HEK293 (cell line): Measurements from ENCODE around the gene AKT1.

Experiments
- CTCF ChIA-PET: fragments of 350-600 bp; formaldehyde crosslinking; extraction: SDS; loops from one replicate; lab custom pipeline; 2021; ENCODE audit warnings: antibody characterized with exemption; lab: Yijun Ruan, JAX
- POLR2A ChIA-PET: fragments of 300-600 bp; formaldehyde crosslinking; extraction: SDS; loops from one replicate; lab custom pipeline; 2020; ENCODE audit warnings: antibody characterized with exemption, inconsistent platforms; lab: Yijun Ruan, JAX
- H3K27ac ChIP-seq: fragments of 200-500 bp; sonication (Bioruptor generic); 2 replicates; pipeline ENCODE4 v1.5.1; 2014; ENCODE audit warnings: low read depth, low read length, control low read depth, inconsistent platforms; ENCODE audit errors: extremely low read depth
- H3K36me3 ChIP-seq, 2 experiments: fragments of 200-500 bp in 1 of 2; sonication (Bioruptor generic) in 1 of 2; 1 replicate in 1 of 2; 2 replicates in 1 of 2; pipeline ENCODE4 v1.5.1; 2014 to 2017; ENCODE audit warnings: inconsistent platforms in 2 of 2, low read length in 2 of 2; ENCODE audit not compliant: control insufficient read depth in 2 of 2, insufficient read depth in 1 of 2
- H3K4me1 ChIP-seq: fragments of 200-500 bp; sonication (Bioruptor generic); 2 replicates; pipeline ENCODE4 v1.5.1; 2014; ENCODE audit warnings: mild to moderate bottlenecking, low read length, inconsistent platforms; ENCODE audit not compliant: control insufficient read depth, insufficient read depth
- H3K4me3 ChIP-seq: 2 replicates; pipeline ENCODE4 v1.5.1; 2011; ENCODE audit warnings: low read depth, mild to moderate bottlenecking, control low read depth, low read length, moderate library complexity
- H3K9me3 ChIP-seq: fragments of 200-500 bp; sonication (Bioruptor generic); 2 replicates; pipeline ENCODE4 v1.5.1; 2014; ENCODE audit warnings: low read depth, low read length, inconsistent platforms; ENCODE audit not compliant: control insufficient read depth, insufficient read depth
- EGR2 ChIP-seq: fragments of 450-650 bp; formaldehyde crosslinking; IDR thresholded peaks from 2 replicates; pipeline ENCODE4 v1.5.1; 2016; ENCODE audit warnings: low read depth, missing biosample characterization, missing genetic modification characterization
- GLIS2 ChIP-seq: fragments of 450-650 bp; formaldehyde crosslinking; IDR thresholded peaks from 2 replicates; pipeline ENCODE4 v1.5.1; 2016; ENCODE audit warnings: missing biosample characterization, missing genetic modification characterization
- KLF1 ChIP-seq: fragments of 450-650 bp; formaldehyde crosslinking; IDR thresholded peaks from 2 replicates; pipeline ENCODE4 v1.5.1; 2016; ENCODE audit warnings: missing biosample characterization, missing genetic modification characterization
- MEIS1 ChIP-seq: sonication (generic); formaldehyde crosslinking; IDR thresholded peaks from 2 replicates; pipeline ENCODE4 v1.8.1; 2022; ENCODE audit warnings: missing genetic modification reagents, mild to moderate bottlenecking, borderline replicate concordance
- SETDB1 ChIP-seq: IDR thresholded peaks from one replicate; pipeline ENCODE4 v1.6.1; 2017; ENCODE audit warnings: mild to moderate bottlenecking, low read length, moderate library complexity, mixed read lengths; ENCODE audit not compliant: insufficient read length
- ZBTB17 ChIP-seq: fragments of 450-650 bp; formaldehyde crosslinking; IDR thresholded peaks from 2 replicates; pipeline ENCODE4 v1.5.1; 2016; ENCODE audit warnings: missing biosample characterization, missing genetic modification characterization
- ZBTB49 ChIP-seq: fragments of 450-650 bp; formaldehyde crosslinking; IDR thresholded peaks from 2 replicates; pipeline ENCODE4 v1.5.1; 2016; ENCODE audit warnings: missing biosample characterization, missing genetic modification characterization, low read depth
- ZNF2 ChIP-seq: fragments of 450-650 bp; formaldehyde crosslinking; IDR thresholded peaks from 2 replicates; pipeline ENCODE4 v1.5.1; 2016; ENCODE audit warnings: missing biosample characterization, missing genetic modification characterization
- ZNF223 ChIP-seq: fragments of 450-650 bp; formaldehyde crosslinking; IDR thresholded peaks from 2 replicates; pipeline ENCODE4 v1.5.1; 2016; ENCODE audit warnings: missing biosample characterization, missing genetic modification characterization
- ZNF239 ChIP-seq: fragments of 450-650 bp; formaldehyde crosslinking; IDR thresholded peaks from 2 replicates; pipeline ENCODE4 v1.5.1; 2016; ENCODE audit warnings: missing biosample characterization, missing genetic modification characterization
- ZNF266 ChIP-seq: fragments of 450-650 bp; formaldehyde crosslinking; IDR thresholded peaks from 2 replicates; pipeline ENCODE4 v1.5.1; 2016; ENCODE audit warnings: missing biosample characterization, missing genetic modification characterization, low read depth
- ZNF280C ChIP-seq: fragments of 450-650 bp; formaldehyde crosslinking; IDR thresholded peaks from 2 replicates; pipeline ENCODE4 v1.5.1; 2016; ENCODE audit warnings: missing biosample characterization, missing genetic modification characterization
- ZNF311 ChIP-seq: fragments of 450-650 bp; formaldehyde crosslinking; IDR thresholded peaks from 2 replicates; pipeline ENCODE4 v1.5.1; 2017; ENCODE audit warnings: missing biosample characterization, missing genetic modification characterization, borderline replicate concordance
- ZNF416 ChIP-seq: fragments of 450-650 bp; formaldehyde crosslinking; IDR thresholded peaks from 2 replicates; pipeline ENCODE4 v1.5.1; 2016; ENCODE audit warnings: missing biosample characterization, missing genetic modification characterization
- ZNF423 ChIP-seq: fragments of 450-650 bp; formaldehyde crosslinking; IDR thresholded peaks from 2 replicates; pipeline ENCODE4 v1.5.1; 2016; ENCODE audit warnings: missing biosample characterization, missing genetic modification characterization
- ZNF488 ChIP-seq: fragments of 450-650 bp; formaldehyde crosslinking; IDR thresholded peaks from 2 replicates; pipeline ENCODE4 v1.5.1; 2016; ENCODE audit warnings: missing biosample characterization, missing genetic modification characterization
- ZNF518A ChIP-seq: fragments of 450-650 bp; formaldehyde crosslinking; conservative IDR thresholded peaks from 2 replicates; pipeline ENCODE4 v1.5.1; 2016; ENCODE audit warnings: low read depth, missing biosample characterization, missing genetic modification characterization
- ZNF558 ChIP-seq: fragments of 450-650 bp; formaldehyde crosslinking; IDR thresholded peaks from 2 replicates; pipeline ENCODE4 v1.5.1; 2016; ENCODE audit warnings: missing biosample characterization, missing genetic modification characterization
- ZNF561 ChIP-seq: fragments of 450-650 bp; IDR thresholded peaks from 2 replicates; pipeline ENCODE4 v1.5.1; 2018; ENCODE audit warnings: missing biosample characterization, missing genetic modification characterization, borderline replicate concordance
- ZNF621 ChIP-seq: fragments of 450-650 bp; formaldehyde crosslinking; IDR thresholded peaks from 2 replicates; pipeline ENCODE4 v1.5.1; 2017; ENCODE audit warnings: missing biosample characterization, missing genetic modification characterization
- ZNF645 ChIP-seq: fragments of 450-650 bp; formaldehyde crosslinking; IDR thresholded peaks from 2 replicates; pipeline ENCODE4; 2016; ENCODE audit warnings: missing biosample characterization, missing genetic modification characterization
- ZNF664 ChIP-seq: fragments of 450-650 bp; formaldehyde crosslinking; IDR thresholded peaks from 2 replicates; pipeline ENCODE4 v1.5.1; 2016; ENCODE audit warnings: missing biosample characterization, missing genetic modification characterization
- ZNF707 ChIP-seq: fragments of 450-650 bp; formaldehyde crosslinking; IDR thresholded peaks from 2 replicates; pipeline ENCODE4 v1.5.1; 2016; ENCODE audit warnings: missing biosample characterization, missing genetic modification characterization
- ZNF76 ChIP-seq: fragments of 450-650 bp; formaldehyde crosslinking; IDR thresholded peaks from 2 replicates; pipeline ENCODE4; 2016; ENCODE audit warnings: low read depth, missing biosample characterization, missing genetic modification characterization, borderline replicate concordance
- ZNF830 ChIP-seq: fragments of 450-650 bp; IDR thresholded peaks from 2 replicates; pipeline ENCODE4 v1.5.0; 2018; ENCODE audit warnings: missing biosample characterization, missing genetic modification characterization, low read depth, mild to moderate bottlenecking, moderate library complexity
- ZNF837 ChIP-seq: fragments of 450-650 bp; formaldehyde crosslinking; IDR thresholded peaks from 2 replicates; pipeline ENCODE4 v1.5.1; 2016; ENCODE audit warnings: missing biosample characterization, missing genetic modification characterization

The AKT1 gene

GRCh38 chr14:104824353-104824997, 28.9 kb upstream of the AKT1 start:
- Histone ChIP-seq H3K4me3 (no peak overlapping the region), H3K36me3 (no peaks in the 10 kb centered on the region), H3K9me3 (no peaks in the 10 kb centered on the region), H3K27ac (no peak overlapping the region), H3K4me1 (peaks cover 6% of the 10 kb centered on the region)
- ChIA-PET CTCF (interaction anchor here (0.6 to 3.5 kb wide), 2 partner anchors 55 to 58 kb away, joined by 3 to 57 read pairs; no protein-coding TSS in a partner anchor), POLR2A (no interaction called here)
- TF ChIP-seq ZNF558 = no peak
- TF ChIP-seq ZNF76 = no peak
- TF ChIP-seq ZNF664 (tag by site-specific recombination) = no peak
- no peak for TF ChIP-seq SETDB1
- TF ChIP-seq ZNF561 = no peak
- 0 out of 2 replicates have a peak, but pooled peaks have one; percentile 68 for TF ChIP-seq ZNF645 (tag by site-specific recombination)
- no peak for TF ChIP-seq ZNF266 (tag by site-specific recombination)
- TF ChIP-seq ZNF518A (tag by site-specific recombination) = no peak
- no peak for TF ChIP-seq ZNF830
- 0 out of 2 replicates have a peak, but pooled peaks have one; percentile 29 for TF ChIP-seq ZNF223 (tag by site-specific recombination)
- TF ChIP-seq ZNF311 (tag by site-specific recombination) = peak; percentile 56; the same call in 1 of the 2 replicates
- no peak for TF ChIP-seq ZNF837 (tag by site-specific recombination)
- no peak for TF ChIP-seq ZBTB49 (tag by site-specific recombination)
- TF ChIP-seq ZBTB17 (tag by site-specific recombination) = peak; percentile 93
- TF ChIP-seq ZNF416 (tag by site-specific recombination) = no peak
- TF ChIP-seq EGR2 (tag by site-specific recombination) = no peak; the same call in 1 of the 2 replicates
- no peak for TF ChIP-seq ZNF2 (tag by site-specific recombination)
- TF ChIP-seq MEIS1 (CRISPR knock-in tag) = no peak
- TF ChIP-seq GLIS2 (tag by site-specific recombination) = no peak
- TF ChIP-seq ZNF621 (tag by site-specific recombination) = 0 out of 2 replicates have a peak, but pooled peaks have one; percentile 20
- TF ChIP-seq ZNF707 = no peak
- no peak for TF ChIP-seq ZNF239 (tag by site-specific recombination)
- TF ChIP-seq ZNF280C (tag by site-specific recombination) = 0 out of 2 replicates have a peak, but pooled peaks have one; percentile 75
- no peak for TF ChIP-seq ZNF488
- TF ChIP-seq KLF1 (tag by site-specific recombination) = peak; percentile 12; the same call in 1 of the 2 replicates
- TF ChIP-seq ZNF423 (tag by site-specific recombination) = no peak
